GM21737 (cell line): ENCODE data around the gene PZP.
"Not testable (repeated sequence)": the region's sequence is repeated elsewhere in the genome, so short reads cannot be mapped to it uniquely, and the experiment has no call there.

Source experiments
- ATAC-seq: cut with Tn5 transposase; IDR thresholded peaks from one replicate; pipeline ENCODE4 v1.9.1; 2021; ENCODE audit warnings: mild to moderate bottlenecking, moderate library complexity; ENCODE audit not compliant: unreplicated experiment

The PZP gene

GRCh38 chr12:9184276-9184675, 23.9 kb downstream of the PZP start:
- ATAC-seq, result no peak

- ATAC-seq, result no peak
Observed at GRCh38 chr12:9180810-9181209, 27.4 kb downstream of the PZP start.

- no peak for ATAC-seq
Observed at GRCh38 chr12:9179781-9180180, 28.4 kb downstream of the PZP start.

GRCh38 chr12:9169979-9170634, 38.1 kb downstream of the PZP start:
- no peak for ATAC-seq

- not testable (repeated sequence) for ATAC-seq
Observed at GRCh38 chr12:9167345-9167744, 40.9 kb downstream of the PZP start.

GRCh38 chr12:9163392-9163791, 44.8 kb downstream of the PZP start:
- no peak for ATAC-seq

GRCh38 chr12:9156119-9156518, 52.1 kb downstream of the PZP start:
- ATAC-seq, result no peak

- no peak for ATAC-seq
Observed at GRCh38 chr12:9149372-9149771, 58.8 kb downstream of the PZP start.

GRCh38 chr12:9148926-9149325, 59.3 kb downstream of the PZP start:
- ATAC-seq, result no peak

- no peak for ATAC-seq
Observed at GRCh38 chr12:9147461-9147860, 60.7 kb downstream of the PZP start.

- no peak for ATAC-seq
Observed at GRCh38 chr12:9144730-9145106, 63.5 kb downstream of the PZP start.

GRCh38 chr12:9143929-9144729, 64.1 kb downstream of the PZP start:
- ATAC-seq, result no peak

- no peak for ATAC-seq
Observed at GRCh38 chr12:9143137-9143536, 65.1 kb downstream of the PZP start.

GRCh38 chr12:9139588-9140290, 68.5 kb downstream of the PZP start:
- ATAC-seq, result not testable (repeated sequence)

- no peak for ATAC-seq
Observed at GRCh38 chr12:9135903-9136310, 72.3 kb downstream of the PZP start.

GRCh38 chr12:9134981-9135628, 73.1 kb downstream of the PZP start:
- no peak for ATAC-seq

- no peak for ATAC-seq
Observed at GRCh38 chr12:9133216-9133916, 74.8 kb downstream of the PZP start.

- ATAC-seq, result no peak
Observed at GRCh38 chr12:9132008-9132535, 76.1 kb downstream of the PZP start.

- ATAC-seq, result no peak
Observed at GRCh38 chr12:9130244-9130643, 78.0 kb downstream of the PZP start.

- ATAC-seq, result no peak
Observed at GRCh38 chr12:9127936-9128663, 80.1 kb downstream of the PZP start.
